ENCODE results near the gene ZNF782. TPM values are rescaled to one million over a fixed set of nuclear protein-coding genes. Genes with fewer than 3 reads are reported as not detected.

The ZNF782 gene
- total and polyA plus RNA-seq, 2 of the 8 experiments (the other 6 are each of a cell fraction or from before 2014, with no cell fraction given): 1.4 to 7.4 TPM

GRCh38 chr9:96854651-96855273 lies 448 bp upstream of the ZNF782 start:
- no peaks in the 10 kb centered on the region for H3K27me3 ChIP-seq (replicated peaks in 1 of 4; ENCODE audit: control insufficient read depth in 3 of 4, extremely low read depth in 1 of 4, insufficient read depth in 3 of 4, low read length in 3 of 4)
- no peak overlapping the region for H3K23ac ChIP-seq (ENCODE audit: insufficient read length)
- peak overlapping the region; percentile 85 to 92 for H3K4me2 ChIP-seq (ENCODE audit: insufficient read depth in 1 of 2, low read depth in 2 of 2, low read length in 2 of 2)
- H2BK12ac ChIP-seq (ENCODE audit: low read depth, low read length): no peak overlapping the region
- no peak overlapping the region for H3K56ac ChIP-seq (replicated peaks; ENCODE audit: insufficient read length, low read depth, low read length)
- ChIA-PET CTCF (ENCODE audit: partially characterized antibody) (interaction anchor here (0.6 to 1.1 kb wide), 4 partner anchors 21 to 413 kb away, joined by 3 to 5 read pairs (median 3); no protein-coding TSS in a partner anchor), POLR2A (ENCODE audit: partially characterized antibody) (interaction anchor here (0.7 to 2.1 kb wide), 8 partner anchors 10 to 453 kb away, joined by 3 to 6 read pairs (median 4); partner anchors contain the start of genes CCDC180 and CTSV)
- H3K23me2 ChIP-seq (ENCODE audit: low read depth, low read length): peaks cover 5% of the 10 kb centered on the region
- H3K36me3 ChIP-seq (ENCODE audit: control insufficient read depth in 2 of 4, insufficient read depth in 4 of 4, low read length in 3 of 4): peaks cover 0 to 3% (median 0%) of the 10 kb centered on the region in 4 experiments; a peak in 1 of 8 replicates
- H3K9me3 ChIP-seq (ENCODE audit: insufficient read depth in 2 of 2, low read depth in 1 of 2, low read length in 1 of 2): no peaks in the 10 kb centered on the region
- no peak overlapping the region for H2AFZ ChIP-seq (ENCODE audit: low read length)
- no peak overlapping the region for H2AK5ac ChIP-seq (ENCODE audit: low read depth, low read length)
- FAIRE-seq: no peak
- peak overlapping the region in 1 of 4 experiments; percentile 41; a peak in 1 of 7 replicates for H3K9ac ChIP-seq (replicated peaks in 1 of 4; ENCODE audit: extremely low read depth in 1 of 4, low read depth in 3 of 4, low read length in 3 of 4)
- no peak for TF ChIP-seq RBBP5 (IDR thresholded peaks at IDR 0.05; ENCODE audit: borderline replicate concordance, low read depth, low read length)
- TF ChIP-seq EZH2 (IDR thresholded peaks at IDR 0.05; ENCODE audit: low read depth, low read length, severe bottlenecking): no peak
- TF ChIP-seq ASH2L (IDR thresholded peaks at IDR 0.05; ENCODE audit: low read length): peak; percentile 1
- TF ChIP-seq, protein P1, sequence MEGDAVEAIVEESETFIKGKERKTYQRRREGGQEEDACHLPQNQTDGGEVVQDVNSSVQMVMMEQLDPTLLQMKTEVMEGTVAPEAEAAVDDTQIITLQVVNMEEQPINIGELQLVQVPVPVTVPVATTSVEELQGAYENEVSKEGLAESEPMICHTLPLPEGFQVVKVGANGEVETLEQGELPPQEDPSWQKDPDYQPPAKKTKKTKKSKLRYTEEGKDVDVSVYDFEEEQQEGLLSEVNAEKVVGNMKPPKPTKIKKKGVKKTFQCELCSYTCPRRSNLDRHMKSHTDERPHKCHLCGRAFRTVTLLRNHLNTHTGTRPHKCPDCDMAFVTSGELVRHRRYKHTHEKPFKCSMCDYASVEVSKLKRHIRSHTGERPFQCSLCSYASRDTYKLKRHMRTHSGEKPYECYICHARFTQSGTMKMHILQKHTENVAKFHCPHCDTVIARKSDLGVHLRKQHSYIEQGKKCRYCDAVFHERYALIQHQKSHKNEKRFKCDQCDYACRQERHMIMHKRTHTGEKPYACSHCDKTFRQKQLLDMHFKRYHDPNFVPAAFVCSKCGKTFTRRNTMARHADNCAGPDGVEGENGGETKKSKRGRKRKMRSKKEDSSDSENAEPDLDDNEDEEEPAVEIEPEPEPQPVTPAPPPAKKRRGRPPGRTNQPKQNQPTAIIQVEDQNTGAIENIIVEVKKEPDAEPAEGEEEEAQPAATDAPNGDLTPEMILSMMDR (IDR thresholded peaks at IDR 0.05; ENCODE audit: control extremely low read depth in 1 of 3, insufficient read depth in 1 of 3, low read depth in 1 of 3, low read length in 3 of 3): peak in 1 of 3 experiments; percentile 6; a peak in 1 of 4 replicates
- TF ChIP-seq EP300 (IDR thresholded peaks at IDR 0.05; ENCODE audit: borderline replicate concordance in 1 of 2, low read depth in 2 of 2, low read length in 2 of 2): no peak
- no peak overlapping the region for H2BK20ac ChIP-seq (ENCODE audit: low read length)
- H3K4ac ChIP-seq (replicated peaks; ENCODE audit: insufficient read length, low read depth, low read length): no peak overlapping the region
- DNase-seq (ENCODE audit: low read depth in 1 of 2, low spot score in 2 of 2): no peak
- peaks cover 4 to 32% of the 10 kb centered on the region in 2 experiments; a peak in 3 of 4 replicates for H3K79me2 ChIP-seq (ENCODE audit: control insufficient read depth in 1 of 2, insufficient read depth in 2 of 2, low read length in 2 of 2)
- peaks cover 0 to 11% (median 9%) of the 10 kb centered on the region in 4 experiments; a peak in 5 of 7 replicates for H3K4me1 ChIP-seq (replicated peaks in 1 of 4; ENCODE audit: control insufficient read depth in 3 of 4, insufficient read depth in 4 of 4, low read length in 3 of 4)
- WGBS, 2 experiments (ENCODE audit: extremely low coverage in 1 of 2, insufficient coverage in 1 of 2, insufficient read length in 1 of 2, insufficient replicate concordance in 2 of 2, low coverage in 1 of 2, low lambda C conversion rate in 2 of 2, missing lambda C conversion rate in 1 of 2): 19% methylated on average over 16 of the region's 16 CpGs; no CpG with 5 or more reads in 1 of the 2 experiments
- H3K27ac ChIP-seq (ENCODE audit: low read depth, low read length): no peak overlapping the region
- H3K18ac ChIP-seq (ENCODE audit: extremely low read depth, low read length): no peak overlapping the region
- H2BK120ac ChIP-seq (replicated peaks; ENCODE audit: low read depth, low read length): no peak overlapping the region
- no peak overlapping the region for H2BK5ac ChIP-seq (ENCODE audit: low read depth, low read length)
- H4K20me1 ChIP-seq (replicated peaks in 1 of 2; ENCODE audit: control insufficient read depth in 1 of 2, insufficient read depth in 2 of 2, low read length in 2 of 2): peaks cover 0 to 3% of the 10 kb centered on the region in 2 experiments
- no peak overlapping the region for H4K8ac ChIP-seq (ENCODE audit: extremely low read depth, insufficient read depth, low read length)
- H3K79me1 ChIP-seq (ENCODE audit: low read depth, low read length): peaks cover 11% of the 10 kb centered on the region; the same call in 1 of the 2 replicates
- H4K5ac ChIP-seq (ENCODE audit: insufficient read length, low read depth, low read length): no peak overlapping the region
- no peak overlapping the region for H4K91ac ChIP-seq (replicated peaks; ENCODE audit: insufficient read length, low read length)
- H3K14ac ChIP-seq (ENCODE audit: insufficient read length): no peak overlapping the region
- H2BK15ac ChIP-seq (ENCODE audit: low read length): no peak overlapping the region
- peak overlapping the region; percentile 71 to 85 (median 74); a peak in 7 of 8 replicates for H3K4me3 ChIP-seq (ENCODE audit: extremely low read depth in 1 of 4, insufficient read depth in 2 of 4, low read depth in 3 of 4, low read length in 4 of 4)
